Loucy (cell line): ENCODE data around the gene PANX2.

Experiments used
- H2AFZ ChIP-seq: fragments of 200-600 bp; sonication (generic); 2 replicates; pipeline ENCODE4 v1.6.0; 2016; ENCODE audit warnings: antibody characterized with exemption, mild to moderate bottlenecking, low read length, moderate library complexity
- H3F3A ChIP-seq: fragments of 200-600 bp; 2 replicates; pipeline ENCODE4 v1.6.0; 2016; ENCODE audit warnings: antibody characterized with exemption, low read depth, mild to moderate bottlenecking
- H3K27me3 ChIP-seq: fragments of 200-600 bp; sonication (generic); 2 replicates; pipeline ENCODE4 v1.6.1; 2014; ENCODE audit warnings: low read length, mild to moderate bottlenecking; ENCODE audit not compliant: insufficient read depth, poor library complexity, severe bottlenecking
- H3K36me3 ChIP-seq: fragments of 200-600 bp; sonication (generic); 2 replicates; pipeline ENCODE4 v1.6.1; 2016; ENCODE audit warnings: low read length; ENCODE audit not compliant: insufficient read depth
- H3K4me1 ChIP-seq: fragments of 200-600 bp; sonication (generic); 2 replicates; pipeline ENCODE4 v1.5.1; 2014; ENCODE audit warnings: low read length, mild to moderate bottlenecking; ENCODE audit not compliant: insufficient read depth, poor library complexity, severe bottlenecking
- H3K4me2 ChIP-seq: fragments of 200-600 bp; sonication (generic); 2 replicates; pipeline ENCODE4 v1.6.0; 2014; ENCODE audit warnings: antibody characterized with exemption, low read length, low read depth, mild to moderate bottlenecking; ENCODE audit not compliant: poor library complexity, severe bottlenecking
- H3K4me3 ChIP-seq: fragments of 200-600 bp; sonication (generic); 2 replicates; pipeline ENCODE4 v1.5.1; 2014; ENCODE audit warnings: low read length, mild to moderate bottlenecking, mixed read lengths; ENCODE audit not compliant: poor library complexity, severe bottlenecking
- H3K79me2 ChIP-seq: fragments of 200-600 bp; sonication (generic); 2 replicates; pipeline ENCODE4 v1.6.1; 2014; ENCODE audit warnings: low read length; ENCODE audit not compliant: insufficient read depth
- H3K9ac ChIP-seq: fragments of 200-600 bp; sonication (generic); 2 replicates; pipeline ENCODE4 v1.6.0; 2014; ENCODE audit warnings: mild to moderate bottlenecking, low read depth, low read length, moderate library complexity; ENCODE audit not compliant: poor library complexity, severe bottlenecking
- H3K9me2 ChIP-seq: fragments of 200-600 bp; sonication (generic); replicated peaks from 2 replicates; pipeline ENCODE4 v1.6.1; 2016; ENCODE audit warnings: low read depth, low read length, mixed read lengths
- H3K9me3 ChIP-seq: fragments of 200-600 bp; sonication (generic); 2 replicates; pipeline ENCODE4 v1.6.1; 2014; ENCODE audit warnings: mild to moderate bottlenecking, antibody characterized with exemption, low read length, low read depth; ENCODE audit not compliant: insufficient read depth
- H4K20me1 ChIP-seq: fragments of 200-600 bp; sonication (generic); 2 replicates; pipeline ENCODE4 v1.6.0; 2014; ENCODE audit warnings: antibody characterized with exemption, low read length, mild to moderate bottlenecking; ENCODE audit not compliant: insufficient read depth, poor library complexity, severe bottlenecking
- CTCF ChIP-seq: fragments of 200-600 bp; sonication (generic); conservative IDR thresholded peaks from 2 replicates; pipeline ENCODE4 v1.5.1; 2014; ENCODE audit warnings: mild to moderate bottlenecking, antibody characterized with exemption, low read length
- EZH2phosphoT487 ChIP-seq: fragments of 200-600 bp; IDR thresholded peaks from 2 replicates; pipeline ENCODE4 v1.6.1; 2018; ENCODE audit warnings: antibody characterized with exemption, mild to moderate bottlenecking, moderate library complexity, borderline replicate concordance

Gene PANX2

GRCh38 chr22:50176850-50177536 is 6.5 kb downstream of the PANX2 start:
- no peak overlapping the region for H2AFZ ChIP-seq
- H3K4me3 ChIP-seq = no peak overlapping the region
- no peaks in the 10 kb centered on the region for H3K36me3 ChIP-seq
- no peaks in the 10 kb centered on the region for H3K79me2 ChIP-seq
- peaks cover 4% of the 10 kb centered on the region for H3K4me1 ChIP-seq
- H3K4me2 ChIP-seq = no peak overlapping the region
- H3K9ac ChIP-seq = no peak overlapping the region
- no peaks in the 10 kb centered on the region for H3K9me2 ChIP-seq
- H3K9me3 ChIP-seq = no peaks in the 10 kb centered on the region
- H4K20me1 ChIP-seq = no peaks in the 10 kb centered on the region
- TF ChIP-seq CTCF (no peak), EZH2phosphoT487 (no peak)
- no peaks in the 10 kb centered on the region for H3F3A ChIP-seq
- no peaks in the 10 kb centered on the region for H3K27me3 ChIP-seq

GRCh38 chr22:50177537-50178470 is 7.3 kb downstream of the PANX2 start:
- H3K79me2 ChIP-seq = no peaks in the 10 kb centered on the region
- no peak overlapping the region for H3K9ac ChIP-seq
- H3K4me2 ChIP-seq = no peak overlapping the region
- no peaks in the 10 kb centered on the region for H3F3A ChIP-seq
- H3K36me3 ChIP-seq = no peaks in the 10 kb centered on the region
- TF ChIP-seq CTCF (no peak), EZH2phosphoT487 (no peak)
- no peak overlapping the region for H3K4me3 ChIP-seq
- no peaks in the 10 kb centered on the region for H4K20me1 ChIP-seq
- no peaks in the 10 kb centered on the region for H3K9me3 ChIP-seq
- no peaks in the 10 kb centered on the region for H3K9me2 ChIP-seq
- no peak overlapping the region for H2AFZ ChIP-seq
- peaks cover 4% of the 10 kb centered on the region for H3K4me1 ChIP-seq
- no peaks in the 10 kb centered on the region for H3K27me3 ChIP-seq

- no peaks in the 10 kb centered on the region for H3K9me3 ChIP-seq
- H3K9me2 ChIP-seq = no peaks in the 10 kb centered on the region
- TF ChIP-seq EZH2phosphoT487 = no peak
- no peak for TF ChIP-seq CTCF
- no peak overlapping the region for H3K9ac ChIP-seq
- H3K4me1 ChIP-seq = peaks cover 4% of the 10 kb centered on the region
- no peaks in the 10 kb centered on the region for H3K27me3 ChIP-seq
- no peak overlapping the region for H3K4me3 ChIP-seq
- no peak overlapping the region for H2AFZ ChIP-seq
- H3K36me3 ChIP-seq = no peaks in the 10 kb centered on the region
- H4K20me1 ChIP-seq = no peaks in the 10 kb centered on the region
- H3F3A ChIP-seq = no peaks in the 10 kb centered on the region
- no peaks in the 10 kb centered on the region for H3K79me2 ChIP-seq
- no peak overlapping the region for H3K4me2 ChIP-seq
Measured at GRCh38 chr22:50178471-50178864, 7.9 kb downstream of the PANX2 start.
